GM18519 (cell line): ENCODE data around the gene ESPN.

Experiments
- ATAC-seq: cut with Tn5 transposase; IDR thresholded peaks from one replicate; pipeline ENCODE4 v1.9.1; 2021; ENCODE audit warnings: mild to moderate bottlenecking, moderate library complexity; ENCODE audit not compliant: unreplicated experiment, low FRiP score

The ESPN gene

DNA sequence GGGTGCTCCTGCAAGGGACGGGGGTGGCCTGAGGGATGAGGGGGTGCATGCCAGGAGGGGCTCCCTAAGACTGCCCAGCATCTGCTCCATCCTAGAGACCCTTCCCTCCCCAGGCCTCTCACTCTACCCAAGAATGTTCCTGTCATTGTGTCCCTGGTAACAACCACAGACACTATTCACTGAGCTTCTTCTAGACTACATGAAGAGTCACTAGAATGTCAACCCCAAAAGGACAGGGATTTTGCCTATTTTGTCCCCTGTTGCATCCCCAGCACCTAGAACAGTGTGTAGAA, 38.5 kb downstream of the ESPN start:
- no peak for ATAC-seq

DNA sequence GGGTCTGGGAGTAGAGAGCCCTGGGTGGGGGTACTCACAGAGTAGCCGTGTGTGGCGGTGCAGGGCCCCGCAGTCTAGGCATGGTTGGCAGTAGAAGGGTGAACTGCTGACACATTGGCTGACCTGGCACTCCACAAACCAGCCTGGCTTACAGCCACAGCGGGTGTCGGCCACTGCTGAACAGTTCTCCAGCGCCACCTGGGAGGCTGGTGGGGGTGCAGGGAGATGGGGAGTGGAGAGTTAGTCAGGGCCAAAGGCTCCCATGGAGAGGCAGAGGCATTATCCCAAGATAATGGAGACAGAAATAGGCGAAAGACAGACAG, 39.9 kb downstream of the ESPN start:
- ATAC-seq = no peak

DNA sequence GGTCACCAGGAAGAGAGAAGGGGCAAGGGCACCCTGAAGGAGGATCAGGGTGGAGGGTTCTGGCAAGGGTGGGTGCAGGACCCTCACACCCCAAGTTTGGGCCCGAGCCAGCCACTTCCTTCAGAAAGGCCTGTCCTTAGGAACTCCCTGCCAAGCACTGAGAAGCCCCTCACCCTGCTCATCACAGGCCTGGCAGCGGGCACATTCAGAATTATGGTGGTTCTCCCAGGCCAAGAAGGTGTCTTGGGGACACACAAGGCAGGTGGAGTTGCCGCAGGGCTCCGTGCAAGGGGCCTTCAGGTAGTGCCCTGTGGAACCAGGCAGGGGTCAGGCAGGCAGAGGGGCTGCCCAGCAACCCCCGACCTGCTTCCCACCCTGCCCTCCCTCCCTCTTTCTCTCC, 40.3 kb downstream of the ESPN start:
- ATAC-seq = no peak

DNA sequence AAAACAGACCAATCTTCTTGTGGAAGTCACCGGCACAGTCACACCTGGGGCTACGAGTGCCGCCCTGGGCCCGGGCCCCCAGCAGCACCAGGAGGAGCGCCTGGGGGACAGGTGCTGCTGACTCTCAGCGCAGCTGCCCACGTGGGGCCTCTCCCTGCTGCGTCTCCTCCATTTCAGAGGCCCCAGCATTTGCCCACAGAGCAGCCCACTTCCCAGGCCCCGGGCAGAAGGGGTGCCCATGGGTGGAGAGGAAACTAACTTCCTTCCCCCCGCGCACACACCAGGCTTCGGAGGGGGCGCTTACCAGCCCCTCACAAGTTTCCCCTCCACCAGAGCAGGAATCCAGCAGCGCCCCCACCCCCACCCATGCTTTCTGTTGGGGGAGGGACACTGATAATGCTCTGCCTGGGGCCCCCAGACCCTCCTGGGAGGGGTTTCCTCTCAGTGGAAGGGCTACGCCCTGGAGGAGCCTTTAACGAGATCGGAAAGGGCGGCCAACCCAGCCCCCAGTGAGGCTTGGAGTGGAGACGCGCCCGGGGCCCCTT, 41.0 kb downstream of the ESPN start:
- ATAC-seq = no peak

DNA sequence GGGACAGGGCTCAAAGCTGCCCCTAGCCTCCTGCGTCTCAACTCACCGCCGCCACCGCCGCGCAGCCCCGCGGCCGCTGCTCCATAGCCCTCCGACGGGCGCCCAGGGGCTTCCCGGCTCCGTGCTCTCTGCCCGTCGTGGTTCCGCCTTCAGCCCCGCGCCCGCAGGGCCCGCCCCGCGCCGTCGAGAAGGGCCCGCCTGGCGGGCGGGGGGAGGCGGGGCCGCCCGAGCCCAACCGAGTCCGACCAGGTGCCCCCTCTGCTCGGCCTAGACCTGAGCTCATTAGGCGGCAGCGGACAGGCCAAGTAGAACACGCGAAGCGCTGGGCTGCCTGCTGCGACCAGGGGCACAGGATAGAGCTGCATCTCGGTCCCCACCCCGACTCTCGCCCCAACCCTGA, 41.4 kb downstream of the ESPN start, which contains the start of gene TNFRSF25:
TSS of gene TNFRSF25 (minus strand) at position 151 of the 400 bp plus-strand sequence. CDS start at position 85, 66 bp downstream.
- ATAC-seq = no peak

DNA sequence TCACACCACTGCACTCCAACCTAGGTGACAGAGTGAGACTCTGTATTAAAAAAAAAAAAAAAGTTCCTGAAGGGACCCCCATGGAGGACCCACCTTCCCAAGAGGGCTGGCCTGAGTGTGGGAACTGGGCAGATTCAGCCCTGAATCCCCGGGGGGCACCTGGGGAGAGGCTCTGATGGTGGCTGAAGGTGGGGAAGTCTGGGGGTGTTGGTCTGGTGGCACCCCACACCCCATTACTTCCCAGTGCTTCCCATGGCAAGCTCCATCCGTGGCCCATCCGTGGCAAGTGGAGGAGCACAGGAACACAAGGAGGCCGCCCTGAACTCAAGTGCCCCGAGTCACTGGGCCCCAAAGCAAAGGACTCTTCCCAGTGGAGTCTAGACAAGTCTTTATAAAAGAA, 42.2 kb downstream of the ESPN start:
- ATAC-seq = no peak

DNA sequence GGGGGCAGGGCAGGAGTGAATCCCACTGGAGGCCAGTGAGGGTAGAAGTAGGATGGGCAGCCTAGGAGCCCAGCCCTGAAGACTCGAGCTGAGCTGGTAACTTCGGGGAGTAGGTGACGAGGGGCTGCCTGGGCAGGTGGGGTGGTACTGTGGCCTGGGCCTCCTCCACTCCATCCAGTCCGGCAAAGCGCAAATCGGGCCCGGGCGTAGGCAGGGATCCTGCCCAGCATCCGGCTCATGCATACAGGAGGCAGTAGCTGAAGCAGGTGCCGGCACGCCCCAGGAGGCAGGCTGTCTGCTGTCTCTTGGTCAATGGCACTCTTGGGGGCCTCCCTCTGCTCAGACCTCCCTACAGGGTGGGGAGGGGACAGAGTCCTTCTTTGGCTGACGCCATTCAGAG, 42.6 kb downstream of the ESPN start:
- no peak for ATAC-seq

DNA sequence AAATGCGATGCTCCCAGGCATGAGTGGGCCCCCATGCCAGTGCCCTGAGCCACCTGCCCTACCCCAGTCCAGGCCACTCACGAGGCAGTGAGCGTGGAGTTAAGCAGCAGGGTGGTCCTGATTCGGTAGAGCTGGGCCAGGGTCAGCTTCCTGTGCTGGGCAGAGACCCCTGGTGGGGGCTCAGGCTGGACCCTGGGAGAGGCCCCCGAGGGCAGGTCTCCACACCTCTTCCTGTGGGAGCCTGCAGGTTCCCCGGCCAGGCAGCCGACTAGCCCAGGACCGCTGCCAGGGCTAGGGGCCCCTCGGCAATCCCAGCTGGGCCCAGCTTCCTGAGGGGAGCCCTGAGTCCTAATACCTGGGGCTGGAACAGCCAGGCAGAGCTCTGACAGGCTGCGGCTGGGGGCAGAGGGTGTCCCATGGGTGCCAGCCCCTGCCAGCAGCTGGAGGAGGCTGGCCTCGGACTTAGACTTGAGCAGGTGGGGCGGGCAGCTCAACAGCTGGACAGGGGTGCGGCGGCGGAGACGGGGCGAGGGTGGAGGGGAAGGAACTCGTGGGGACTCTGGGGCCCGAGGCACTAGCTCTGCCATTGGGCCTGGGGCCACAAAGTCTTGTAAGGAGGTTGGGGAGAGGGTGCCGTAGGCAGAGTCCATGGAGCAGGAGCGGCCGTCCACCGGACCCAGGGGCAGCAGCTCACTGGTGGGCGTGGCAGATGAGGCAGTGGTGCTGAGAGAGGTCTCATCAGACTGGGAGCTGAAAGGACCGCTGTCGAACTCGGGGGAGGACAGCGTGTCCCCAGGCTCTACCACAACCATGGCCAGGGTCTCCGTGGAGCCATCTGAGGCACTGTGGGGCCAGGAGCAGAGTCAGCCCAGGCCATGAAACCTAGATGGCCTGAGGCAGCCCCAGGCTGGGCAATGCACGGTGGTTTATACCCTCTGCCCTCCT, 43.4 kb downstream of the ESPN start:
- ATAC-seq = no peak

DNA sequence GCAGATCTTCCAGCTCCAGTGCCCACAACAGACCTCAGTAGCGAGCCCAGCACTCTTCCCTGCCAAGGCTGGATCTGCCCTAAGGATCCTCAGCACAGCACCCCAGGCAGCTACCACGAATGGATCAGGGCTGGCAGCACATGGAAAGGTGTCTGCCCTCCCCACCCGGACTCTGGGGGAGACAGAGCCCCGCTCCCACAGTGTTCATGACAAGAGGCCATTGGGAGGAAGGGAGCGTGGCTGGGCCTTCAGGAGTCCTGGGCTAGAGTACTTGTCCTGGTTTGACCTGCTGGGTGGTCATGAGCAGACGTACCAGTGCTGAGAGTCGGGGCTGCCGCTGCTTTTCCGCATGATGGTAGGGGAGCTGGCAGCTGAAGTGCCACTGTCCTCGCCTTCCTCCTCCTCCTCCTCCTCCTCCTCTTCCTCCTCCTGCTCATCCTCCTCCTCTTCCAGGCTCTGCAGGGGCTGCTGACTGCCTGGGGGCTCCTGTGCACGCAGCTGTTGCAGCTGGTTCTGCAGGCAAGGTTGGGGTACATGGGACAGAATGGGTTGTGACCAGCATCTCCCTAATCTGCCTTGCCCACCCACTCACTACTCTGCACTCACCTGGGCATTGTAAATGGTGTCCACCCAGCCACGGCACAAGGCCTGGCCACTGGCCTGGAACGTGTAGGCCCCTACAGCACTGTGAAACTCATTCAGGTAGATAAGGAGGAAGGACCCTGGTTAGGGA, 44.3 kb downstream of the ESPN start:
- no peak for ATAC-seq

DNA sequence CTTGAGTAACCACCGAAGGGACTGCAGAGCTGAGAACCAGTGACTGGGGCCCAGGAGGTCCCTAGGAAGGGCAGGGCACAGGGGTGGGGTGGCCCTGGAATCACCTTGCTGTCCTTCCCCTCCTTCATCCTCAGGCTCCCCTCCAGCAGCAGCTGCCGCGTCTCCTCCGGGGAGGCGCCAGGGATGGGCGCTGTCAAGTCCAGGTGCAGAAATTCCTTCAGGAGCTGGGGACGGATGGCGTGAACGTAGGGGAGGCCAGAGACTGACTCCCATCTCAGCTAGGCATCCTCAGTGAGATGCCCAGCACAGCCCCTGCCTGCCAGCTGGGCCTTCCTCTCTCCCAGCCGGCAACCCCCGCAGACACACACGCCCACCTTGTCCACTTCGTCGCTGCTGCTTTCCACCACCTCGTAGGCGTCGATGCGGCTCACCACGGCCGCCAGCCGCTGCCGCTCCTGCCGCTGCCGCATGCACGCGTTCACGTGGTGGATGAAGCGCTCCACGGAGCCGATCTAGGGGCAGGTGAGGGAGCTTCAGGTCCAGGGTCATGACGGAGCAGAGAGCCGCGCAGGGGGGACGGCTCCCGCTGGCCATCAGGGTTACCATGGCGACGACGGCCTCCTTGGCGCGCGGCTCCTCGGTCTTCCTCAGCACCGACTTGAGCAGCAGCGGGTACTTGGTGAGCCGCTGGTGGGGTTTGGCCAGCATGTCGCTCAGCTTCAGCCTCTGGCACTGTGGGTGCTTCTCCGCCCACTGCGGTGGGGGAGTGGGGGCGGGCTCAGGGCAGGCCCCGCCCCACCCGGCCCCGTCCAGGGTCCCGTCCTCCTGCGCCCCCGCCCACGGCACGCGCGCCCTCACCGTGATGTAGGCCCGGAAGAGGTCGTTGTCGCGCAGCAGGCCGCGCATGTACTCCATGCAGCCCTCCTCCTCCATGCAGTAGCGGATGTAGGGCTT, 45.8 kb downstream of the ESPN start:
- no peak for ATAC-seq

DNA sequence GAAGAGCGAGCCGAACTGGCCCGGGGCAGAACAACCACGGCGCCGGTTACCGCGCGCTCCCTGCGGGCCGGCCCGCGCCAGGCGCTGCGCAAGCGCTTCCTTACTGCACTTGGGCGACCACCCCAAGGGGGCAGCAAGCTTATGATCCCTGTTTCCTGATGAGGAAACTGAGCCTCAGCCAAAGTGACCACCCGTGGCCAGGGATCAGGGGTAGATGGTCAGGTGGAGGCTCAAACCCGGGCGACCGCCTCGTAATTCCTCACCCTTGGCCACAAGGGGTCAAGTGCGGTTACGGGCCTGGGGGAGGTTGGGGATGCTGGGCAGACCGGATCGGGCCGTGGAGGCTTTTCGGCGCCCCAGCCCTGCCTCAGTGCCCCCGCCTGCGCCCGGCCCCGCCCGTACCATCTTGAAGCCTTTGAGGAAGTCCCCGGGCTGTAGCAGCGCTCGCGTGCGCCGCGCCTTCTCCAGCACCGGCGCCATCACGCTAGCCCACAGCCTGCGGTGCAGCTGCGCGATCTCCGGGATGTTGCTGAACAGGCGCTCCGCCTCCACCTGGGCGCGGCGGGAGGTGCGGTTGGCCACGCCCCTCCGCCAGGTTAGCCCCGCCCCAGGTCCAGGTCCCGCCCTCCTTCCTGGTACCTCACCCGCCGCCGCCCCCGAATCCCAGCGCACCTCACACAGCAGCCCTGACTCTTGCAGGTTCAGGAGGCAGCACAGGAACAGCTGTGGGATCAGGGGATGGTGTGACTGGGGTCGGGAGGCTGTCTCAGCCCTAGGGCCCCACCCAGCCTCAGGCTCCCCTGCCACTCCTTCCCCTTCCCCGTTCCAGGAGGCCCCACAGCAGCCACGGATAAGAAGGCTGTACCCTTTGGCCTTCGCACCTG, 46.8 kb downstream of the ESPN start:
- ATAC-seq = no peak

DNA sequence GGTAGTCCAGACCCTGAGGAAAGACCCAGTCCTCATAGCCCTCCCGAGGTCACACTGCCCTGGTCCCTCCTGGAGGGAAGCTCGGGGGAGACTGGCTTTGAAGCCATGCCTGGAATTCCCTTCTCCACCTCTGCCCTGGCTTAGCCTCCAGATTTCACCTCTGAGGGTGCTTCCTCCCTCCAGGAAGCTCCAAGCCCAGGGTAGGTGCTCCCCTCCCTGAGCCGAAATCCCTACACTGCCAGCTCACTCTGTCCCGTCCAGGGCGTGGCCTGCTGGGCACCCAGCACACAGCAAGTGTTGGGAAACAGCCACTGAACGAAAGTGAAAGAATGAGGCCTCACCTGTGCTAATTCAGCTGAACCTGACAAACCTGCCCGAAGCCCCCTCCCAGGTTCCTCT, 47.4 kb downstream of the ESPN start:
- no peak for ATAC-seq

DNA sequence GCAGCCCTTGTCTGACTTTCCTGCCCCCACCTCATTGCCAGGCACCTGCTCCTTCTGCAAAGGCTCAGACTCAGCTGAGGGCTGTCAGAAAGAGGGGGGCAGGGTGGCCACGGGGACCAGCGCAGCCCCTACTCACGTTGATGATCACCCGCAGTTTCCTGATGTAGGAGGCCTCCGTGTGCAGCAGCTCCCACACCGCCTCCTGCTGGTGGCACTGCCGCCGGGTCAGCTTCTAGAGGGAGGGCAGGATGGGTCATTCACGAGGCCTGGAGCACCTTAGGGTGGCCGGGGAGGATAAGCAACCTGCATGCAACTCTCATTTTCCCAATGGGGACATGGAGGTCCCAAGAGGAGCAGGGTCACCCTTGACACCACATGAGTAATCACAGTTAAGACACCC, 47.8 kb downstream of the ESPN start:
- ATAC-seq = no peak

DNA sequence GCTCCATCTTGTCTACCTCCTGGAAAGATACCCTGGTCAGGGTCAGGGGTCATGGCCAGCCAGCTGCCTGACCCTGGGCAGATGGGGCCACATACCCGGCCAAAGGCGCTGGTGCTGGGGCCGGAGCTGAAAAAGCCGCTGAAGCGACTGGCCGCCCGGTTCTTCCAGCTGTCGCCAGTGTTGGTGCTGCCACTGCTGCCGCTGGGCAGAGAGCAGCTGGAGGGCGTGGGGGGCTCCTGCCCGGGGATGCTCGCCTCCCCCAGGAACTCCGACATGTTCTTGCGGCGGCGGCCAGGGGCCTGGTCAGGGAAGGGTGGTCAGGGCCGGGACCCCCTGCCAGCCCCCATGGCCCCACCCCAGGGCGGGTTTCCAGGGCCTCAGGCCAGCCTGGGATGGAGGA, 48.6 kb downstream of the ESPN start:
- ATAC-seq = no peak

DNA sequence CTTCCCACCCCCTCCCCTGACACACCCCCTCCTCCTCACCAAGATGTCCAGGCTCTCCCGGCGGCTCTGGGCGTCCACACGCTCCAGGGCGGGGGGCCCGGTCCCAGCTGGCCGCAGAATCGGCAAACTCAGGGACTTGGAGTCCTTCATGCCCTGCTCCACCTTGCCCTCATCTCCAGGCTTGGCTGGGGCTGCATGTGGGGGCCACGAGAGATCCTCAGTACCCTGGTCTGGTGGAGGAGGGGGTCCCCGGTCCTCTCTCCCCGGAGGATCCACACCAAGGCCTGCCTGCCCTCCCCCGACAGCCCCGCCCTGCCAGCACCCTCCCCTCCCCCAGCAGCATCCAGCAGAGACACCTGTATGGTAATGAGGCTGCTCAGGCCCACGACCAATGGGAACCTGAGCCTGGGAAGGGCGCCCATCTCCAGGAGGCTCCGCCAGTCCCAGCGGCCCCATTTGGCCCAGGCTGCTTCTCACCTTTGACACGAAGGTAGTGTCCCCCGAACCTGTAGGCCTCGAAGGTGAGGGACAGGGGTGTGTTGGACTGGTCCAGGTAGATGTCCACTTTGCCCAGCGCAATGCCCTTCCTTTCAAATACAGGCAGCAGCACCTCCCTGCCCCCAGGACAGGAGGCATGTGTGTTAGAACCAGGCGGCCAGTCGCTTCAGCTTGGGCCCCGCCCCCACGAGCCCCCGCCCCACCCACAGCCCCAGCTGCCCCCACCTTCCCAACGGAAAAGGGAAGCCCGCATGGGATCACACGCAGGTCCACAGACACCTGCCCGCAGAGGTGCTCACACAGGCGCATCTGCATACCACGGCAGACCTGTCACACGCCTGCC, 49.6 kb downstream of the ESPN start:
- no peak for ATAC-seq

DNA sequence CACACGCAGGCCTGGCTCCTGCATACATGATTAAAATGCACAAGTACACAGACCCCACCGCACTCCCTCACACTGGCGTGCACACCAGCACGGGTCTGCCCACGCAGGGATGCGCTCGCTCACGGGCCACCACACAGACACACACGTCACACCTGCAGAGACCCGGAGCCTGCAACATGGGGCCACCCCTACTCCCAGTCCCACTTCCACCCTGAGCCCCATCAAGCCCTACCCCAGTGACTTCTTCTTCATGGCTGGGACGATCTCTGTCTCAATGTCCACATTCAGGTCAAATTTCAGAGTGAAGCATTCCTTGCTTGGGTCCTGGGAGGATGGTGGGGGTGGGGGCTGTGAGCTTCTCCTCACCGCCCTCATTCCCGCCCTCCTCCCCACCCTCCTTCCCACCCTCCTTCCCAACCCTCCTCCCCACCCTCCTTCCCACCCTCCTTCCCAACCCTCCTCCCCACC, 50.3 kb downstream of the ESPN start:
- ATAC-seq = no peak

DNA sequence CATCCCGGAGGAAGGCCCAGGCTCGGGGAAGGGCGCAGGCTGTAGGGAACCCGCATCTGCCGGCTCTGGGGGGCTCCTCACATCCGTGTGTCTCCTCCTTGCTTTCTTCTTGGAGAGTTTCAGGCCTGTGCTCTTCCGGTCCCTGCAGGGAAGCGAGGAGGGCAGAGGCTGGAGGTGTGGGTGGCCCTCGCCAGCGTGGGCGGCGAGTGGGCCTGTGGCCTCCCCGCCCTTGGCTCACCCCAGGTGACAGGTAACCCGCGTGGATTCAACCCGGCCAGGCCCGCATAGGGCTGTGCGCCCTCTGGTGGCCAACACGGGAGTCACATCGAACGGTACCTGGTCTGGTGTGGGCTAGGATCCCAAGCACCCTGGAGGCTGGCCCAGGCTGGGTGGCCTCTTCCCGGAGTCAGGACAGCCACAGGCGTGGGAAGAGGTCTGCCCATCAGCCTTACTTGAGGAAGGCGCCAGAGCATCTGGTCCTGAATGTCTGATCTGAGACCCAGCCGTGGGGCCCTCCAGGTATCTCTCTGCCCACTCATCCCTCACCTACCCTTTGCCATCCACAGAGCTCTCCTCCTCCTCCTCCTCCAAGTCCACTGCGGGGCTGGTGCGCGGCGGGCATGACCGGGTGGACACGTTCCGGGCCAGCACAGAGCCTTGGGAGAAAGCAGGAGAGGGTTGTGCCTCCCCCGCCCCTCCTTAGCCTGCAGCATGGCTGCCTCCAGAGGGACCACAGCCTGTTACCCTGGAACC, 51.0 kb downstream of the ESPN start:
- ATAC-seq = no peak

DNA sequence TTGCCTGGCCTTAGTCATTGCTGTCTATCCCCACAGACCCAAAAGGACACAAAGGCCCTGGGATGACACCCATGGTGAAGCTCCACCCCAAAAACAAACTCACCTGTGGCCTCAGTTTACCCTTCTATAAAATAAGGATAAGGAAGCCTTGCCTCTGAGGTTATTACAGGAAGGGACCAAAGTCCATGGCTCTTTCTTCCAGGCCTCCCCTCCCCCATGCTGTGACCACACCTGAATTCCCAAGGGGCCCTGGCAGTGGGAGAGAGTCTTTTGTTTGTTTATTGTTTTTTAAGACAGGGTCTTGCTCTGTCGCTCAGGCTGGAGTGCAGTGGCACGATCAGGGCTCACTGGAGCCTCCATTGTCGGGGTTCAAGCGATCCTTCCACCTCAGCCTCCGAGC, 51.9 kb downstream of the ESPN start:
- no peak for ATAC-seq
